Adrenal gland (tissue), 5 donors: ENCODE measurements around the gene FZR1.

ENCODE experiments used
- CTCF ChIP-seq, 6 experiments: fragments of 450-650 bp in 4 of 6; fragments of 200-600 bp in 2 of 6; sonication (generic) in 1 of 6; IDR thresholded peaks; 1 replicate in 5 of 6; 2 replicates in 1 of 6; pipeline versions ENCODE4 v1.5.1 to v1.8.0; 2016 to 2021; ENCODE audit warnings: antibody characterized with exemption in 6 of 6, mild to moderate bottlenecking in 2 of 6, moderate library complexity in 1 of 6
- POLR2A ChIP-seq, 2 donors: fragments of 450-650 bp; IDR thresholded peaks; one replicate each; pipeline ENCODE4 v1.6.1; 2017; ENCODE audit warnings: antibody characterized with exemption in 2 of 2, mild to moderate bottlenecking in 2 of 2, moderate library complexity in 1 of 2
- donor health status: DM: no; HTN: no; CAD: no.

DNA sequence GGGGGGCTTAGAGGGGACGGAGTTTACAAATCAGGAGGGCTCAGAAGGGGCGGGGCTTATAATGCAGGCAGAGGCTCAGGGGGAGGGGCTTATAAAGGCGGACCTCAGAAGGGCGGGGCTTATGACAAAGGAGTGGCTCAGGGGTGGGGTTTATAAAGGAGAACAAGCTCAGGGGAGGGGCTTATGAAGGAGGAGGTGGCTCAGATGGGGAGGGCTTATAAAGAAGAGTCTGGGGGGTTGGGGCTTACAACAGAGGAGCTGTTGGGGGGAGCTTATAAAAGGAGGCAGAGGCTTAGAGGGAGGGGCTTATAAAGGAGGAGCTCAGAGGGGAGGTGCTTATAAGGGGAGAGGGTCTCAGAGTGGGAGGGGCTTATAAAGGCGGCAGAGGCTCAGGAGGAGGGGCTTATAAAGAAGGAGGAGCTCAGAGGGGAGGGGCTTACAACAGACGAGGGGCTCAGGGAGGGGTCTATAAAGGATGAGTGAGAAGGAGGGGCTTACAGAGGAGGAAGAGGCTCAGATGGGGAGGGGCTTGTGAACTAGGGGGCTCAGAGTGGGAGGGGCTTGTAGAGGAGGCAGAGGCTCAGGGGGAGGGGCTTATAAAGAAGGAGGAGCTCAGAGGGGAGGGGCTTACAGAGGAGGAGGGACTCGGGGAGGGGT, 26.8 kb upstream of the FZR1 start:
- TF ChIP-seq CTCF (IDR thresholded peaks at IDR 0.05) (no peak), POLR2A (IDR thresholded peaks at IDR 0.05) (no peak)
